Measurements from ENCODE around the gene TNNT3.

Gene TNNT3

DNA sequence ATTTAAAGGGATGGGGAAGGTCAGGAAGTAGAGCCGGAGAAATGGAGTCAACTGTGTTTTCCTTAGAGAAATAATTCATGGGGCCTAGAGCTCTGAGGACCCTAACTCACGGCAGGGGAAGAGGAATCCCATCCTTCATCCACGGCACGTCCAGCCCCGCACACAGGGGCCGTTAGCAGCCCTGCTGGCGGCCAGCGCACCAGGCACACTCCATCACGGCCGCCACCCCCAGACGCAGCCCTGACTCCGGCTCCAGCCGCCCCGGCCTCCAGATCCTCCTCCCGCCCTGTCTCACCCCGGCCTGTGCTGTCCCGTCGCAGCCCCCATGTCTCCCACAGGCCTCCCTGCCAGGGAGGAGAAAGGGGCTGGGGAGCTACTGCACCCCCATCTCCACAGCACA, 38.9 kb downstream of the TNNT3 start:
- Mint-ChIP-seq H3K36me3 (ENCODE audit: low read depth) (no peaks in the 10 kb centered on the region), H3K27ac (no peak overlapping the region), H3K9me3 (no peaks in the 10 kb centered on the region), H3K4me3 (no peak overlapping the region), H3K27me3 (no peaks in the 10 kb centered on the region), H3K4me1 (ENCODE audit: low read depth) (no peaks in the 10 kb centered on the region)
- no peak for DNase-seq

DNA sequence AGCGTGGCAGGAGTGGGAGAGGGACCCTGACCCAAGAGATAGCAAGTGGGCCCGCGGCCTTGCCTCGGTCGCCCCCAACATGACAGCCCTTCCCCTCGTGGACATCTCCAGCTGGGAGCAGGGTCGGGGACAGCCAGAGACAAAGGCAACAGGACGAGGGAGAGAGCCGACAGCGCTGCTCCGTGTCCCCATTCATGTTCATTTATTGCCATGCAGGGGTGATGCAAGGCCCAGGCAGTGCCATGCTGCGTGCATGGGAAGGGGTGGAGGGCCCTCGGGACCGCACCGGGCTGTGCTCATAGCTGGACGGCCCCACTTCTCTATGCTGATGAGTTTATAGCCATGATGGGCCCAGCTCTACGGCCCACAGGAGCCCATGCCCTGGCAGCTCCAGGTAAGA, 40.3 kb downstream of the TNNT3 start:
- no peaks in the 10 kb centered on the region for H3K27me3 Mint-ChIP-seq

DNA sequence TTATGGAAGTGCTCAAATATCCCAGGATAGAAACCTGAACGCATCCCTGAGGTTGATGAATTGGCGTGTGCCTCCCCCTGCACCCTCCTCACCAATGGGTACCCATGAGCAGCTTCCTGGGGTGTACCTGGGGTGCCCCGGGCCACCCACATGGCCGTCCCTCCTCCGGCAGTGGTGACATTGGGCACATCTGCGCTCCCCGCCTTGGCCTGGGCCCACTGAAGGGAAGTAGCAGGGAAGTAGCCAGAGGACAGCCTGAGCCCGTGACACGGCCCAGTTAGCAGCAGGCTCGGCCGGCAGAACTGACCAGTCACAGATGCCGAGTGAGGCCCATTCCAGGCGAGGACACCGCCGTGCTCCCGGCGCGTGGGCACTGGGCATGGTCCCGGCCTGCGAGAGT, 44.4 kb downstream of the TNNT3 start:
- Mint-ChIP-seq H3K4me1 (ENCODE audit: low read depth) (no peaks in the 10 kb centered on the region), H3K4me3 (no peak overlapping the region), H3K9me3 (no peaks in the 10 kb centered on the region), H3K27ac (no peak overlapping the region), H3K27me3 (no peaks in the 10 kb centered on the region), H3K36me3 (ENCODE audit: low read depth) (no peaks in the 10 kb centered on the region)
- no peak for DNase-seq

More for the DNA sequence above, 40.3 kb downstream of the TNNT3 start:
- DNase-seq: no peak
- Mint-ChIP-seq H3K4me3 (no peak overlapping the region), H3K27ac (no peak overlapping the region), H3K9me3 (no peaks in the 10 kb centered on the region), H3K36me3 (ENCODE audit: low read depth) (no peaks in the 10 kb centered on the region), H3K4me1 (ENCODE audit: low read depth) (no peaks in the 10 kb centered on the region)

DNA sequence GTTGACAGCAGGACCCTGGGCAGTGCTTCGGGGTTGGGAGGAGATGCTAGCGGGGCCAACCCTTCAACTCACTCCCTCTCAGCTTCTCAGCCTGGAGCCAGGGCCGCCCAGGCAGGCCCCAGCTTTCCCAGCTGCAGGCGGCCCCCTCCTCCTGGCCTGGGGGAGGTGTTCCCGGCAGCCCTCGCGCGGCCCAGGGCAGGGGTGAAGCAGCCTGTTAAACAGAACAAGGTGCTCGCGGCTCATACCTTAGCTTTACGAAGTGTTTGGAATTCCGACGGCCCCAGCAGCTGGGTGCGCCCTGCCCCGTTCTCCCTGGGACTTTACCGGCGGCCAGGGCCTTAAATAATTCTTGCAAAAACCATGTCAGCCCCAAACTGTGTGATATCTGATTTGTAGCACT, 44.8 kb downstream of the TNNT3 start:
- H3K27me3 Mint-ChIP-seq: no peaks in the 10 kb centered on the region
- DNase-seq: no peak
- H3K9me3 Mint-ChIP-seq: no peaks in the 10 kb centered on the region
- no peak overlapping the region for H3K27ac Mint-ChIP-seq
- H3K4me1 Mint-ChIP-seq (ENCODE audit: low read depth): no peaks in the 10 kb centered on the region
- no peak overlapping the region for H3K4me3 Mint-ChIP-seq
- H3K36me3 Mint-ChIP-seq (ENCODE audit: low read depth): no peaks in the 10 kb centered on the region

DNA sequence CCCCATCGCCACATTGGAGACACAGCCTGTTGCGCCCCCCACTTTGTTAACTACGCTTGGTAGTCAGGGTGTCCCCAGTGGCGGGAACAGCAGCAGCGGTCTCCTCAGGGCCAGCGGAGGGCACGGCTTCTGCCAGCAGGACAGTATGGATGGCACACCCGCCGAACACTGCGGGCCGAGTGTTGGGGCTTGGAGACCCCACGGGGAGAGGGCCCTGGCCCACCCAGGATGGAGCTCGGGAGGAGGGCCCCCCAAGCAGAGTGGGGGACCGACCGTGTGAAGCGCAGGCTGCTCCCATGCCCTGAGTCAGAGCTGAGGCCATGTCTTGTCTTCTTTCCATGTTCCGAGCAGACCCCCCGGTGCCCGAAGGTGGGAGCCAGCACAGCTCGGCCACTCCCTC, 45.5 kb downstream of the TNNT3 start:
- no peak overlapping the region for H3K27ac Mint-ChIP-seq
- no peak overlapping the region for H3K4me3 Mint-ChIP-seq
- no peaks in the 10 kb centered on the region for H3K27me3 Mint-ChIP-seq
- no peaks in the 10 kb centered on the region for H3K4me1 Mint-ChIP-seq (ENCODE audit: low read depth)
- DNase-seq: no peak
- no peaks in the 10 kb centered on the region for H3K36me3 Mint-ChIP-seq (ENCODE audit: low read depth)
- no peaks in the 10 kb centered on the region for H3K9me3 Mint-ChIP-seq

- Mint-ChIP-seq H3K4me3 (no peak overlapping the region), H3K9me3 (no peaks in the 10 kb centered on the region), H3K27me3 (no peaks in the 10 kb centered on the region), H3K36me3 (ENCODE audit: low read depth) (no peaks in the 10 kb centered on the region), H3K27ac (no peak overlapping the region), H3K4me1 (ENCODE audit: low read depth) (no peaks in the 10 kb centered on the region)
- DNase-seq: no peak
Measured at GRCh38 chr11:1966531-1966930, 47.0 kb downstream of the TNNT3 start.

- H3K36me3 Mint-ChIP-seq (ENCODE audit: low read depth): no peaks in the 10 kb centered on the region
- no peak overlapping the region for H3K4me3 Mint-ChIP-seq
- no peaks in the 10 kb centered on the region for H3K9me3 Mint-ChIP-seq
- no peaks in the 10 kb centered on the region for H3K27me3 Mint-ChIP-seq
- H3K27ac Mint-ChIP-seq: no peak overlapping the region
- H3K4me1 Mint-ChIP-seq (ENCODE audit: low read depth): no peaks in the 10 kb centered on the region
- DNase-seq: no peak
Measured at GRCh38 chr11:1967641-1968225, 48.2 kb downstream of the TNNT3 start.

DNA sequence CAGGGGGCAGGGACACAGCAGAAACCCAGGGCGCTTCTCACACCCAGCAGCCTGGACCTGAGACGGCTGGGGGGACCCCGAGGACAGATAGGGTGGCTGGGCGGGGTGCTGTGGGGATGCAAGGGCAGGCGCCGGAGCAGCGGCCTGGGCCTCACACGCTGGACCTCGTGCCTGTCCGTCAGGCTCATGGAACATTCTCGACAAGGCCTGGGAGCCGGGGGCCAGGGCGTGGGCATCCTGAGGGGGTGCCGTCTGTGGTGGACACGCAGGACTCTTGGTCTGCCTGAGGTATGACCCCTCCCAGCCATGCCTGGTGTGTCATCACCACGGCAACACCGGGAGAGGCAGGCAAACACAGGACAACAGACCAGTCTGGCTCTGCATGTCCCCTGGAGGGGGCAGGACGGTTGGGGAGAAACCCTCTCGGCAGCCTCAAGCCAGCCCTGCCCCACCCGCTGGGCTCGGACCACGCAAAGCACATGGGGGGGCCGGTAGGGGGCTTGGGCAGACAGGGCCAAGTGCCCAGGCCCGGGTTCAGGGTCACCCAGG, 49.0 kb downstream of the TNNT3 start:
- Mint-ChIP-seq H3K4me3 (no peak overlapping the region), H3K9me3 (no peaks in the 10 kb centered on the region)

GRCh38 chr11:1969035-1969434, 49.5 kb downstream of the TNNT3 start:
- Mint-ChIP-seq H3K9me3 (no peaks in the 10 kb centered on the region), H3K4me1 (ENCODE audit: low read depth) (no peaks in the 10 kb centered on the region), H3K27ac (no peak overlapping the region), H3K36me3 (ENCODE audit: low read depth) (no peaks in the 10 kb centered on the region), H3K27me3 (no peaks in the 10 kb centered on the region), H3K4me3 (no peak overlapping the region)
- DNase-seq: no peak

More for the DNA sequence above, 49.0 kb downstream of the TNNT3 start:
- H3K36me3 Mint-ChIP-seq (ENCODE audit: low read depth): no peaks in the 10 kb centered on the region
- no peak overlapping the region for H3K27ac Mint-ChIP-seq
- H3K27me3 Mint-ChIP-seq: no peaks in the 10 kb centered on the region
- no peak for DNase-seq
- no peaks in the 10 kb centered on the region for H3K4me1 Mint-ChIP-seq (ENCODE audit: low read depth)

- Mint-ChIP-seq H3K36me3 (ENCODE audit: low read depth) (no peaks in the 10 kb centered on the region), H3K4me1 (ENCODE audit: low read depth) (no peaks in the 10 kb centered on the region), H3K9me3 (no peaks in the 10 kb centered on the region), H3K27ac (no peak overlapping the region), H3K4me3 (no peak overlapping the region), H3K27me3 (no peaks in the 10 kb centered on the region)
- no peak for DNase-seq
Measured at GRCh38 chr11:1969776-1970175, 50.3 kb downstream of the TNNT3 start.

- Mint-ChIP-seq H3K4me1 (ENCODE audit: low read depth) (no peaks in the 10 kb centered on the region), H3K27me3 (no peaks in the 10 kb centered on the region), H3K27ac (no peak overlapping the region), H3K36me3 (ENCODE audit: low read depth) (no peaks in the 10 kb centered on the region), H3K4me3 (no peak overlapping the region), H3K9me3 (no peaks in the 10 kb centered on the region)
- DNase-seq: no peak
Measured at GRCh38 chr11:1970956-1971355, 51.5 kb downstream of the TNNT3 start.

- no peak overlapping the region for H3K27ac Mint-ChIP-seq
- no peak for DNase-seq
- no peaks in the 10 kb centered on the region for H3K4me1 Mint-ChIP-seq (ENCODE audit: low read depth)
- no peaks in the 10 kb centered on the region for H3K9me3 Mint-ChIP-seq
- H3K27me3 Mint-ChIP-seq: no peaks in the 10 kb centered on the region
- H3K4me3 Mint-ChIP-seq: no peak overlapping the region
- H3K36me3 Mint-ChIP-seq (ENCODE audit: low read depth): no peaks in the 10 kb centered on the region
Measured at GRCh38 chr11:1975185-1975584, 55.7 kb downstream of the TNNT3 start.

DNA sequence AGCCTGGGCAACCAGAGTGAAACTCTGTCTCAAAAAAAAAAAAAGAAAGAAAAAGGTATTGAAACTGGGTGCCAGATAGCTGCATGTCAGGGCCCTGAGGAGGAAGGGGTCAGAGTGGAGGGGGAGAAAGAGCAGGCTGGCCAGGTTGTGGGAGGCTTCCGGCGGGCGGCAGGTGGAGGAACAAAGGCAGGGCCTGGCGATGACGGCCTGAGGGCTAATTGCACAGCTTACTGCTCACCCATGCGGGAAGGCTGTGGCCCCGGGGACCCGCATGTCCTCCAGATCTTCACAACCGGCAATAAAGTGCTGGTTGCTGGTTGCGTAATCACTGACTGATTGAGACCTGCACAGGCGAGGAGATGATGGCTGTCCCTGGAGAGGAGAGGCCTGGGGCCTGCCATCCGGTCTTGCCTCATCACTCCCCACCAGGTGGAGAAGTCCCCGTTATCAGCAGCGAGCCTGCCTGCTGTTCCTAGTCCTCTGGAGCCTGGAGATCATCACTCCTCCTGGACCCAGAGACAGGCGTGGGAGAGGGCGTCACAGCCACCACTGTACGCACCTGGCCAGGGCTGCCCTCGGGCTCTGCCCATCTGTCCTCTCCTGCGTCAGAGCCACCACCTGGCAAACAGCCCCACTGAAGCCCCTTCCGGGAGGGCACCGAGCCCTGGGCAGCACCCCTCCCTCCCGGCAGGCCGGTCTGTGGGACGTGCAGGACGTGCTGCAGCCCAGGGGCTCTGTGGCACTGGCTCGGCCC, 59.4 kb downstream of the TNNT3 start:
- no peak overlapping the region for H3K27ac Mint-ChIP-seq
- H3K4me1 Mint-ChIP-seq (ENCODE audit: low read depth): no peaks in the 10 kb centered on the region
- no peaks in the 10 kb centered on the region for H3K27me3 Mint-ChIP-seq
- H3K36me3 Mint-ChIP-seq (ENCODE audit: low read depth): no peaks in the 10 kb centered on the region
- H3K9me3 Mint-ChIP-seq: no peaks in the 10 kb centered on the region
- no peak for DNase-seq
- H3K4me3 Mint-ChIP-seq: no peak overlapping the region

DNA sequence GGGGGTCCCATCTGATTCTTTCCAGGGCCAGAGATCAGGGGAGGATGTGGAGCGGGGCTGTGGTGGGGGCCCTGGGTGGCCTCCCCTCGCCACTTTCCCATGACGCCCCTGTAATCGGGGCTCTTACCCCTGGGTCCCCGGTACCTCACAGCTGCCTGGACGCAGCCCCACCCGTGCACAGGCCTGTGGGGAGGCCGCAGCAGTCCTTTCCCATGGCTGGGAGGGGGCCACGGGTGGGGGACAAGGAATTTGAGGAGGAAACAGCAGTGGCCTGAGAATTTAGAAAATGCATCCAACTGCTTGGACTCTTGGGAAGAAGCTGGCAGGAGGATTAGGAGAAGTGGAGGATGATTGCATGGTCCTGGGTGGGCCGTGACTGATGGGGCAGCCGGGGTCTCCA, 60.1 kb downstream of the TNNT3 start:
- DNase-seq: no peak
- Mint-ChIP-seq H3K4me1 (ENCODE audit: low read depth) (no peaks in the 10 kb centered on the region), H3K27me3 (no peaks in the 10 kb centered on the region), H3K27ac (no peak overlapping the region), H3K36me3 (ENCODE audit: low read depth) (no peaks in the 10 kb centered on the region), H3K4me3 (no peak overlapping the region), H3K9me3 (no peaks in the 10 kb centered on the region)

GRCh38 chr11:1982873-1983600, 63.5 kb downstream of the TNNT3 start:
- Mint-ChIP-seq H3K4me3 (no peak overlapping the region), H3K27ac (no peak overlapping the region), H3K4me1 (ENCODE audit: low read depth) (no peaks in the 10 kb centered on the region), H3K9me3 (no peaks in the 10 kb centered on the region), H3K36me3 (ENCODE audit: low read depth) (no peaks in the 10 kb centered on the region), H3K27me3 (no peaks in the 10 kb centered on the region)
- no peak for DNase-seq

Data from activated T-cell treated with anti-CD3 and anti-CD28 coated beads, Interleukin-2, amount 50 U/mL, for 24 hours (primary cell).